Measurements from ENCODE around the gene RGS6.

Gene RGS6

DNA sequence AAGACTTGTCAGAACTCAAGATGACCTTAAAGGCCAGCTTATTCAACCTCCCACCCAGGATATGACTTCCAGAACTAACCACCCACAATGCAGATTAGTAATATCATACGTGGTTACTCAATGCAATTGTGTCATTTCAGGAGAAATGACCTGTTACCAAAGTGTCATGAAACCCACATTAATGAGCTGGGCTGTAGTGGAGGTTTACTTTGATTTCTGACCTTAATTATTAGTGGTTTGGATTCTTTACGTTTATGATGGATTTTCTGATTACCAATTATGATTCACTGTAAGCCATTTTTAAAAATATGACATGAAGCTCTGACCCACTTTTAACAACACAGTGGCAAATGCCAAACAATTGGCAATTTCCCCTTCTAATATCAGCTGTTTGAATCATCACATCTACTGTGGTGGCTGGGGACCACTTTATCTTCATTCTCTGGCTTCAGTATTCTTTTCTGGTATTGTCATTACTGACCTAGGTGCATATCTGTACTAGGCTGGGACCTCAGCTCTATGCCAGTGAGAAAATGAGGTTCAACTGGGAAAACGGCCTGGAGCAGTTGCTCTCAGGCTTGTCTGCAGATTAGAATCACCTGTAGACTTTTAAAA, 223.3 kb downstream of the RGS6 start:
- no peak for TF ChIP-seq CTCF (IDR thresholded peaks at IDR 0.05; ENCODE audit: low read depth, low read length)
- no peak for DNase-seq (ENCODE audit: extremely low read depth, low read depth)

GRCh38 chr14:72164420-72165228, 232.4 kb downstream of the RGS6 start:
- DNase-seq (ENCODE audit: extremely low read depth, low read depth), result no peak
- no peak for TF ChIP-seq CTCF (IDR thresholded peaks at IDR 0.05; ENCODE audit: low read depth, low read length)

GRCh38 chr14:72165229-72165698, 233.0 kb downstream of the RGS6 start:
- DNase-seq (ENCODE audit: extremely low read depth, low read depth), result no peak
- no peak for TF ChIP-seq CTCF (IDR thresholded peaks at IDR 0.05; ENCODE audit: low read depth, low read length)

DNA sequence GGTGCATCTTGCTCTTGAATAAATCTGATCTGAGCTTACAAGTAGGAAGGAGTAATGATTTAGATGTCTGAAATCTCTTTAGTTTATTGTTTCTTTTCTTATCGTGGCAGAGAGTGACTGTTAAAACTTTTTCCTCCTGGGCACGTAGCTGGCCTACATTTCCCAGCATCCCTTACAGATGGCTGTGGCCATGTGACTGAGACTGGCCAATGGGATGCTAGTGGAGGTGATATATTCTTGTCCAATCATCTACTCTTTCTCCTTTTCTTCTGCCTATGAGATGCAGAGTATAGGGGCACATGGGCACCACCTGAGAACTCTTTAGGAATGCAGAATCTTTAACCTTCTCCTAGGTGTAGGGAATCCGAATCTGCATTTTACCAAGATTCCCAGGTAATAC, 237.3 kb downstream of the RGS6 start:
- no peak for TF ChIP-seq CTCF (IDR thresholded peaks at IDR 0.05; ENCODE audit: low read depth, low read length)
- DNase-seq (ENCODE audit: extremely low read depth, low read depth), result no peak

DNA sequence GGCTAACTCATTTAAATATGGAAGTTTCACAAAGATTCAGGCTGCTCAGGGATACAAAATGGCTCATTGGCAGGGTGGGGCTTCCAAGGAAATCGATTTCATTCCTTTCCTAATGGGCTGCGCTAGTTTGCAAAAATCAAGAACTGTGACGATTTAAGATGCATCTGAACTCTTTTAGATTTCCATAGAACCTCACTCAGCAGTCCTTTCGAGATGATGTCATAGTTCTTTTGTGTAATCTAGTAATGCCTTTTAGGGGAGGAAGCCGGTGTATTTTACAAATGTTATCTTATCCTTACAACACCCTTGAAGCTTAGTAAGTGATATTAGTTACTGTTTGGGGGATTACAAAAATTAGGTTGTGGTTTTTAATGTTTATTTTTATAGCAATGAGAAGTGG, 239.8 kb downstream of the RGS6 start:
- no peak for DNase-seq (ENCODE audit: extremely low read depth, low read depth)
- no peak for TF ChIP-seq CTCF (IDR thresholded peaks at IDR 0.05; ENCODE audit: low read depth, low read length)

GRCh38 chr14:72172597-72172996, 240.4 kb downstream of the RGS6 start:
- no peak for DNase-seq (ENCODE audit: extremely low read depth, low read depth)
- TF ChIP-seq CTCF (IDR thresholded peaks at IDR 0.05; ENCODE audit: low read depth, low read length), result no peak

DNA sequence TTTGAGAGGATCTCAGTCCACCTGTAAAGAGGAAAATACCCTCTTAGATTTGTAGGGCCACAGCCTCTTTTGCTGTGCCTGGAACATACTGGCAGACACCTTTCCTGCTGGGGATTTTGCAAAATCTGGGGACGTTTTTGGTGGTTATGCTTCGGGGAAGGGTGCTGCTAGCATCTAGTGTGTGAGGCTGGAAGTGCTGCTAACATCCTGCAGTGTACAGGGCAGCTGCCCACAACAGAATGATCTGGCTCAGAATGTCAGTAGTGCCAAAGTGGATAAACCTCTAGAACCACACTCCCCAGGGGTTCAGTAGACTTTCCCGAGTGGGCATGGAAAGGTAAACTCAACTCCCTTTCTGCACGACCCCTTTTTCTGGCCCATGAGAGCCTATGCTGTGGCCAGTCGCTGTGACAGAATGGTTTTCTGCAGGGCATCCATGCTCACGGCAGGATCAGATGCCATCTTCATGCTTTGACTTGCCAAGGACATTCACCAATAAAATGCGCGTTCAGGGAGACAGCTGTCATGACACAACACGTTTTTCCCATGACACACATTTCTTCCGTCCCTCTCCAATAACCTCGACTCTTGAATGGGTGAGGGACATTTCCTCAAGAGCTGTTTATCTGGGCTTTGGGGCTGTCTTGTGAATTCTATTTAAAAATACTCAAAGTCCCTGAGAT, 240.9 kb downstream of the RGS6 start:
- no peak for DNase-seq (ENCODE audit: extremely low read depth, low read depth)
- TF ChIP-seq CTCF (IDR thresholded peaks at IDR 0.05; ENCODE audit: low read depth, low read length), result no peak
